ENCODE data around the gene APOBR.

The APOBR gene

DNA sequence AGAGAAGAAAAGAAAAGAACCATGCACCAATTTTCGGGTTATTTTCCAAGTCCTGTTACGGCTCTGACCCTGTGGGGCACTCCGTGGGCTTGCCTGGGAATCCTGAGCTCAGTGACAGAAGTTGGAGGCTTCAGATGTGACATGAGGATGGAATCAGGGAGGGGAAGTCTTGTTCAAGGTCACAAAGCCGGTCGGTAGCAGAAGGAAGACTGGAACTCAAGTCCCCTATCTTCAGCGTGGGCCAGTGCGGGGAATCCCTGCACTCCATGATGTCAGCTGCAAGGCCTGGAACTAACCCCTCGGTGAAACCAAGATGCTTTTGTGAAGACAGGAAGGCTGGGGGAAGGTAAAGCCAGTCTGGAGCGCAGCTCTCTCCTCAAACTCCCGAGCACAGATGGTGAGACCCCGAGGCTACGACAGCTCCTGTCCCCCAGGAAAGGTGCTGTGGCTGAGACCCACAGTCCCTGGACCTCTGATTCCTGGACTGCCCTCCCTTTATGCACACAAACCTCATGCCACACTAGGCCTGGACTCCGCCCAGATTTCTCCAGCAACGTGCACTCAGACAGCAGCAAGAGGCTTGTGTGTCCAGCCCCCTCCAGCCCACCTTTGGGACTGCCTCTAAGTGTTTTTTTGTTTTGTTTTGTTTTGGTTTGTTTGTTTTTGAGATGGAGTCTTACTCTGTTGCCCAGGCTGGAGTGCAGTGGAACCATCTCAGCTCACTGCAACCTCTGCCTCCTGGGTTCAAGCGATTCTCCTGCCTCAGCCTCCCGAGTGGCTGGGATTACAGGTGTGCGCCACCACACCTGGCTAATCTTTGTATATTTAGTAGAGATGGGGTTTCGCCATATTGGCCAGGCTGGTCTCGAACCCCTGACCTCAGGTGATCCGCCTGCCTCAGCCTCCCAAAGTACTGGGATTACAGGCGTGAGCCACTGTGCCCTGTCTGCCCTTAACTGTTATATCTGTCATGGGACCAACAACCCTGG, 17.7 kb downstream of the APOBR start:
- no peak for DNase-seq (ENCODE audit: low read depth)
- TF ChIP-seq, protein P1, sequence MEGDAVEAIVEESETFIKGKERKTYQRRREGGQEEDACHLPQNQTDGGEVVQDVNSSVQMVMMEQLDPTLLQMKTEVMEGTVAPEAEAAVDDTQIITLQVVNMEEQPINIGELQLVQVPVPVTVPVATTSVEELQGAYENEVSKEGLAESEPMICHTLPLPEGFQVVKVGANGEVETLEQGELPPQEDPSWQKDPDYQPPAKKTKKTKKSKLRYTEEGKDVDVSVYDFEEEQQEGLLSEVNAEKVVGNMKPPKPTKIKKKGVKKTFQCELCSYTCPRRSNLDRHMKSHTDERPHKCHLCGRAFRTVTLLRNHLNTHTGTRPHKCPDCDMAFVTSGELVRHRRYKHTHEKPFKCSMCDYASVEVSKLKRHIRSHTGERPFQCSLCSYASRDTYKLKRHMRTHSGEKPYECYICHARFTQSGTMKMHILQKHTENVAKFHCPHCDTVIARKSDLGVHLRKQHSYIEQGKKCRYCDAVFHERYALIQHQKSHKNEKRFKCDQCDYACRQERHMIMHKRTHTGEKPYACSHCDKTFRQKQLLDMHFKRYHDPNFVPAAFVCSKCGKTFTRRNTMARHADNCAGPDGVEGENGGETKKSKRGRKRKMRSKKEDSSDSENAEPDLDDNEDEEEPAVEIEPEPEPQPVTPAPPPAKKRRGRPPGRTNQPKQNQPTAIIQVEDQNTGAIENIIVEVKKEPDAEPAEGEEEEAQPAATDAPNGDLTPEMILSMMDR (conservative IDR thresholded peaks at IDR 0.05; ENCODE audit: low read length), result no peak
- no peak overlapping the region for H3K4me3 ChIP-seq (ENCODE audit: low read length)

GRCh38 chr16:28513484-28514181, 19.2 kb downstream of the APOBR start:
- TF ChIP-seq, protein P1 (conservative IDR thresholded peaks at IDR 0.05; ENCODE audit: low read length), result no peak
- no peak overlapping the region for H3K4me3 ChIP-seq (ENCODE audit: low read length)
- DNase-seq (ENCODE audit: low read depth), result peak; percentile 34

DNA sequence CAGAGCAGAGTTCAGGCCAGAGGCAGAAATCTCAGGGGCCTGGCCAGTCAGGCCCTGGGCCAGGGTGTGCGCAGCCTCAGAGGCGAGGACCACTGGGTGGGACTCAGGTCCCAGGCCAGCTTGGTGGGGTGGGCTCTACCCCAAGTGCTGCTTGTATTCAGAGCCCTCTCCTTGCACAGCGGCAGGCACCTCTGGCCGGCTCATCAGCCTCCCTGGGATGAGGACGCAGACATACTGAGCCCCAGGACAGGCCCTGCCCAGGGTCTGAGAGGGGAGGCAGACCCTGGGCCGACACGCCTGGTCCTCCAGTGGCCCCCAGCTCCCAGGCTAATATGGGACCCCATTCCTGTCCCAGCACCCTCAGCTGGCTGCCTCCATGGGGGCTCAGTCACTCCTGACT, 19.8 kb downstream of the APOBR start:
- no peak overlapping the region for H3K4me3 ChIP-seq (ENCODE audit: low read length)
- TF ChIP-seq, protein P1 (conservative IDR thresholded peaks at IDR 0.05; ENCODE audit: low read length), result no peak
- no peak for DNase-seq (ENCODE audit: low read depth)

DNA sequence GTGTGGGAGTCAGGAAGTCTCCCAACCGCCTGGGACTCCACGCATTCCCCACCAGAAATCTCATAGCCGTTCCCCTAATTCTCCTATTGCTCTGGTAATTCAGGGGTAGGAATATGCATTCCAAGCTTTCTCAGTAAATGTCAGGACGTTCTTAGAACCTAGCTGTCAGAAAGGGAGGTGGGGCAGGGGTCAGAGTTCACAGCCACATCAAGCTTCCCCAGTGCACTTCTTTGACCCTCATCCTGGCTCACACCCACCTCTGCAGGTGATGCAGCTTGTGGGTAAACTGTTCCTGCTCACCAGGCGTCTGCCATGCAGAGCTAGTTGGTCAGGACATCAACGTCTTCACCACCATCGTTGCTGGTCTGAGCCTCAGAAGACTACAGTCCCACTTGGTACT, 26.2 kb downstream of the APOBR start:
- DNase-seq (ENCODE audit: low read depth), result no peak
- TF ChIP-seq, protein P1 (conservative IDR thresholded peaks at IDR 0.05; ENCODE audit: low read length), result no peak

GRCh38 chr16:28521436-28521835, 27.0 kb downstream of the APOBR start:
- TF ChIP-seq, protein P1 (conservative IDR thresholded peaks at IDR 0.05; ENCODE audit: low read length), result no peak
- H3K4me3 ChIP-seq (ENCODE audit: low read length), result no peak overlapping the region
- DNase-seq (ENCODE audit: low read depth), result no peak

More for the DNA sequence above, 26.2 kb downstream of the APOBR start:
- H3K4me3 ChIP-seq (ENCODE audit: low read length), result no peak overlapping the region

DNA sequence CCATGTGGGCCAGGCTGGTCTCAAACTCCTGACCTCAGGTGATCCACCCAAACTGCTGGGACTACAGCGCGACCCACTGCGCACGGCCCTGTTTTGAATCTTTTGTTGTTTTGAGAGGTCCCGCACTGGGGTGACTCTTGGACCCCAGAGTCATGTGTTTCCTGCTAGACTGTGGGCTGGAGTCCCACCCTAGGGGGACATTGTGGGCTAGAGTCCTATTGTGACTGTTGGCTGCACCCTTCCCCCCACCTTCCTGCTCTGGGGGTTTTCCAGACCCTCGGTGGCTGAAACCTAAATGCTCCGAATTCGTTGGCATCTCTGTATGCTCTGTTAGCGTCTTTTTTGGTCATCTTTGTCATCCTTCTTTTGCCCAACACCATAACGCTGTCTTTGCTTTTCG, 28.3 kb downstream of the APOBR start:
- no peak for DNase-seq (ENCODE audit: low read depth)
- no peak overlapping the region for H3K4me3 ChIP-seq (ENCODE audit: low read length)
- TF ChIP-seq, protein P1 (conservative IDR thresholded peaks at IDR 0.05; ENCODE audit: low read length), result no peak

Measured in AG10803 (cell line).